ENCODE data around the gene MPO. TPM values are rescaled to one million over a fixed set of nuclear protein-coding genes. Genes with fewer than 3 reads are reported as not detected.

The MPO gene
- total and polyA plus RNA-seq, 2 of the 8 experiments (the other 6 are each of a cell fraction or from before 2014, with no cell fraction given) = 0.06 to 0.74 TPM

GRCh38 chr17:58317421-58318064 is 36.8 kb upstream of the MPO start:
- Histone ChIP-seq H3K9me3 (ENCODE audit: insufficient read depth in 2 of 2, low read depth in 1 of 2, low read length in 1 of 2) (no peaks in the 10 kb centered on the region), H2BK15ac (ENCODE audit: low read length) (no peak overlapping the region), H3K27ac (ENCODE audit: low read depth, low read length) (no peak overlapping the region), H4K91ac (replicated peaks; ENCODE audit: insufficient read length, low read length) (no peak overlapping the region), H3K18ac (ENCODE audit: extremely low read depth, low read length) (no peak overlapping the region), H2BK120ac (replicated peaks; ENCODE audit: low read depth, low read length) (no peak overlapping the region), H3K9ac (replicated peaks in 1 of 4; ENCODE audit: extremely low read depth in 1 of 4, low read depth in 3 of 4, low read length in 3 of 4) (no peak overlapping the region), H2AFZ (ENCODE audit: low read length) (no peak overlapping the region), H3K27me3 (replicated peaks in 1 of 4; ENCODE audit: control insufficient read depth in 3 of 4, extremely low read depth in 1 of 4, insufficient read depth in 3 of 4, low read length in 3 of 4) (no peaks in the 10 kb centered on the region; a peak in 2 of 7 replicates), H3K4me1 (replicated peaks in 1 of 4; ENCODE audit: control insufficient read depth in 3 of 4, insufficient read depth in 4 of 4, low read length in 3 of 4) (no peaks in the 10 kb centered on the region; a peak in 1 of 7 replicates), H3K56ac (replicated peaks; ENCODE audit: insufficient read length, low read depth, low read length) (no peak overlapping the region), H2BK5ac (ENCODE audit: low read depth, low read length) (no peak overlapping the region), H3K4me3 (ENCODE audit: extremely low read depth in 1 of 4, insufficient read depth in 2 of 4, low read depth in 3 of 4, low read length in 4 of 4) (no peak overlapping the region), H3K79me1 (ENCODE audit: low read depth, low read length) (no peaks in the 10 kb centered on the region), H3K4ac (replicated peaks; ENCODE audit: insufficient read length, low read depth, low read length) (no peak overlapping the region), H2BK12ac (ENCODE audit: low read depth, low read length) (no peak overlapping the region), H3K36me3 (ENCODE audit: control insufficient read depth in 2 of 4, insufficient read depth in 4 of 4, low read length in 3 of 4) (no peaks in the 10 kb centered on the region), H3K23ac (ENCODE audit: insufficient read length) (no peak overlapping the region), H4K5ac (ENCODE audit: insufficient read length, low read depth, low read length) (no peak overlapping the region), H3K4me2 (ENCODE audit: insufficient read depth in 1 of 2, low read depth in 2 of 2, low read length in 2 of 2) (no peak overlapping the region), H4K8ac (ENCODE audit: extremely low read depth, insufficient read depth, low read length) (no peak overlapping the region), H3K14ac (ENCODE audit: insufficient read length) (no peak overlapping the region), H2AK5ac (ENCODE audit: low read depth, low read length) (no peak overlapping the region), H3K79me2 (ENCODE audit: control insufficient read depth in 1 of 2, insufficient read depth in 2 of 2, low read length in 2 of 2) (no peaks in the 10 kb centered on the region), H3K23me2 (ENCODE audit: low read depth, low read length) (no peaks in the 10 kb centered on the region; the same call in 1 of the 2 replicates), H2BK20ac (ENCODE audit: low read length) (no peak overlapping the region), H4K20me1 (replicated peaks in 1 of 2; ENCODE audit: control insufficient read depth in 1 of 2, insufficient read depth in 2 of 2, low read length in 2 of 2) (no peaks in the 10 kb centered on the region)
- POLR2A ChIA-PET (ENCODE audit: partially characterized antibody) = interaction anchor here (0.6 to 2.9 kb wide), 16 partner anchors 8 to 341 kb away, joined by 3 to 11 read pairs (median 4); partner anchors contain the start of gene SUPT4H1
- peak; percentile 75 for FAIRE-seq
- peak in 1 of 2 experiments; percentile 62 for DNase-seq (ENCODE audit: low read depth in 1 of 2, low spot score in 2 of 2)
- CTCF ChIA-PET (ENCODE audit: partially characterized antibody) = interaction anchor here (0.6 to 21.9 kb wide), 40 partner anchors 9 to 171 kb away, joined by 3 to 384 read pairs (median 5); partner anchors contain the start of genes HSF5, MPO, RNF43 and SUPT4H1
- 51% methylated on average over 5 of the region's 5 CpGs; no CpG with 5 or more reads in 1 of the 2 experiments for WGBS, 2 experiments (ENCODE audit: extremely low coverage in 1 of 2, insufficient coverage in 1 of 2, insufficient read length in 1 of 2, insufficient replicate concordance in 2 of 2, low coverage in 1 of 2, low lambda C conversion rate in 2 of 2, missing lambda C conversion rate in 1 of 2)
- TF ChIP-seq CEBPB (IDR thresholded peaks at IDR 0.05; ENCODE audit: low read depth, low read length) = no peak
- no peak for TF ChIP-seq EZH2 (IDR thresholded peaks at IDR 0.05; ENCODE audit: low read depth, low read length, severe bottlenecking)
- TF ChIP-seq RBBP5 (IDR thresholded peaks at IDR 0.05; ENCODE audit: borderline replicate concordance, low read depth, low read length) = no peak
- TF ChIP-seq E2F6 (IDR thresholded peaks at IDR 0.05) = no peak
- no peak for TF ChIP-seq JUND (IDR thresholded peaks at IDR 0.05; ENCODE audit: low read length)
- no peak for TF ChIP-seq TBP (IDR thresholded peaks at IDR 0.05; ENCODE audit: low read depth, low read length)
- no peak for TF ChIP-seq SP4 (IDR thresholded peaks at IDR 0.05; ENCODE audit: low read length)
- peak; percentile 94 for TF ChIP-seq RAD21 (IDR thresholded peaks at IDR 0.05 in 1 of 2, conservative IDR thresholded peaks at IDR 0.05 in 1 of 2; ENCODE audit: low read depth in 2 of 2, low read length in 2 of 2)
- no peak for TF ChIP-seq JUN (IDR thresholded peaks at IDR 0.05; ENCODE audit: low read depth, low read length)
- no peak for TF ChIP-seq SIRT6 (IDR thresholded peaks at IDR 0.05; ENCODE audit: low read length)
- TF ChIP-seq BCL11A (IDR thresholded peaks at IDR 0.05; ENCODE audit: low read depth in 2 of 2, low read length in 2 of 2) = no peak
- no peak for TF ChIP-seq NANOG (IDR thresholded peaks at IDR 0.05; ENCODE audit: insufficient read depth, low read depth, low read length, poor library complexity, severe bottlenecking)
